Liver (tissue), 2 donors: ENCODE measurements around the gene HJV.

Experiments
- RAD21 ChIP-seq, 2 donors: IDR thresholded peaks; 2 replicates each; pipeline ENCODE4 v1.6.1; 2016; ENCODE audit warnings: antibody characterized with exemption in 2 of 2, mild to moderate bottlenecking in 2 of 2
- TAF1 ChIP-seq: conservative IDR thresholded peaks from 2 replicates; pipeline ENCODE4 v1.6.1; 2016; ENCODE audit warnings: antibody characterized with exemption, mild to moderate bottlenecking
- YY1 ChIP-seq: IDR thresholded peaks from 2 replicates; pipeline ENCODE4 v1.6.1; 2016; ENCODE audit warnings: antibody characterized with exemption, mild to moderate bottlenecking
- donor health status: healthy.

DNA sequence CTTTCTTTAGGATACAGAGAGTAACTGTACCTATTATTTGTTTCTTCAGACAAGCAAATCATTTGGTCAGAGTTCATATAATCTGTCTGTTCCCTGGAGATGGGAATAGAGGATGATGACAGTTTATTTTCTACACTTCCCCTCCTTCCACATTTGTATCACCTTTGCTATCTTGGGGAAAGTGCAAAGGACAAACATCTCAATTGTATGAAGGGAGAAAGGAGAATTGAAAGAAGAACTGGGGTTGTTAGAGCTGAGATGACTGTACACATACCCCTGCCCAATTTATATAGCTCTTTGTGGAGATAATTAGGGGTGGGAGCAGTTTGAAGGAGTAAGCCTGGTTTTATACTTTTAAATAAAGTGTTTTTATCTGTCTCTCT lies 43.1 kb downstream of the HJV start:
- TF ChIP-seq TAF1: no peak
- TF ChIP-seq RAD21 (IDR thresholded peaks at IDR 0.05): no peak
- no peak for TF ChIP-seq YY1
